Caco-2 (cell line): Measurements from ENCODE around the gene FBXO24. TPM values are rescaled to one million over a fixed set of nuclear protein-coding genes. Genes with fewer than 3 reads are reported as not detected.

Source experiments
- BruUV-seq: library from RNA; stranded (reverse); fragments of 400-500 nt; replicated peaks from 2 replicates; lab custom pipeline; 2021; lab: Mats Ljungman, UMichigan
- CTCF ChIA-PET: fragments of 300-600 bp; sonication (Branson Sonifier 250); formaldehyde crosslinking; loops from one replicate; lab custom pipeline; 2022; ENCODE audit warnings: antibody characterized with exemption; lab: Charles Lee
- POLR2A ChIA-PET: fragments of 300-600 bp; sonication (Branson Sonifier 250); formaldehyde crosslinking; loops from one replicate; lab custom pipeline; 2022; ENCODE audit warnings: antibody characterized with exemption; lab: Charles Lee
- DNase-seq, 2 experiments: peaks; one replicate each; pipeline versions ENCODE4 v3.0.0 to v3.0.0-alpha.2; 2020 to 2022
- H3K27me3 ChIP-seq: replicated peaks from 2 replicates; pipeline ENCODE4 v1.6.0; 2011; ENCODE audit warnings: low read length; ENCODE audit not compliant: control insufficient read depth, insufficient read depth
- H3K36me3 ChIP-seq: 2 replicates; pipeline ENCODE4 v1.5.1; 2011; ENCODE audit warnings: low read length; ENCODE audit not compliant: control insufficient read depth, insufficient read depth
- H3K4me1 ChIP-seq: fragments of 250-450 bp; sonication (Bioruptor Pico); 2 replicates; pipeline ENCODE4 v1.5.1; 2020; ENCODE audit warnings: mild to moderate bottlenecking
- H3K4me3 ChIP-seq: 2 replicates; pipeline ENCODE4 v1.5.1; 2011; ENCODE audit warnings: low read depth, mild to moderate bottlenecking, control low read depth, low read length
- H3K9me3 ChIP-seq: fragments of 250-450 bp; sonication (Bioruptor Pico); 2 replicates; pipeline ENCODE4 v1.5.1; 2020; ENCODE audit warnings: mild to moderate bottlenecking, moderate library complexity
- H3K27ac Mint-ChIP-seq: one replicate; pipeline ENCODE4 v1.8.0; 2022; ENCODE audit warnings: mixed read lengths; ENCODE audit not compliant: unreplicated experiment
- H3K27me3 Mint-ChIP-seq: one replicate; pipeline ENCODE4 v1.8.0; 2022; ENCODE audit warnings: mixed read lengths; ENCODE audit not compliant: insufficient read depth, unreplicated experiment
- H3K36me3 Mint-ChIP-seq: one replicate; pipeline ENCODE4 v1.8.0; 2022; ENCODE audit warnings: mild to moderate bottlenecking, mixed read lengths; ENCODE audit not compliant: insufficient read depth, unreplicated experiment
- H3K4me1 Mint-ChIP-seq: one replicate; pipeline ENCODE4 v1.8.0; 2022; ENCODE audit warnings: low read depth, mixed read lengths; ENCODE audit not compliant: unreplicated experiment
- H3K4me3 Mint-ChIP-seq: one replicate; pipeline ENCODE4 v1.8.0; 2022; ENCODE audit warnings: mild to moderate bottlenecking, moderate library complexity, mixed read lengths; ENCODE audit not compliant: unreplicated experiment
- H3K9me3 Mint-ChIP-seq: one replicate; pipeline ENCODE4 v1.8.0; 2022; ENCODE audit warnings: mixed read lengths; ENCODE audit not compliant: unreplicated experiment
- CTCF ChIP-seq, 2 experiments: fragments of 200-600 bp in 1 of 2; IDR thresholded peaks; 1 replicate in 1 of 2; 2 replicates in 1 of 2; pipeline versions ENCODE4 v1.5.1 to v1.8.0; 2011 to 2022; ENCODE audit warnings: antibody characterized with exemption in 1 of 2, control low read depth in 1 of 2, inconsistent platforms in 1 of 2, low read depth in 1 of 2, low read length in 1 of 2, mild to moderate bottlenecking in 1 of 2, moderate library complexity in 1 of 2; ENCODE audit not compliant: insufficient read depth in 1 of 2, severe bottlenecking in 1 of 2, unreplicated experiment in 1 of 2
- intact Hi-C: fragments of 100-400 bp; cut with micrococcal nuclease; formaldehyde crosslinking; loops from one replicate; pipeline ENCODE4 v1.10.0; 2022; ENCODE audit not compliant: unreplicated experiment
- total RNA-seq: library from RNA; stranded (reverse); gene quantifications from 2 replicates; pipeline ENCODE4 v1.2.3, GENCODE V29; 2022

FBXO24 gene
- total RNA-seq, 1 experiment from 2014 or later = 1.5 TPM

GRCh38 chr7:100629117-100629716 lies 43.1 kb downstream of the FBXO24 start:
- H3K4me3 Mint-ChIP-seq = no peak overlapping the region

GRCh38 chr7:100630066-100630465 lies 43.9 kb downstream of the FBXO24 start:
- POLR2A ChIA-PET = no interaction called here

More at GRCh38 chr7:100629117-100629716, 43.1 kb downstream of the FBXO24 start:
- no peak overlapping the region for H3K4me3 ChIP-seq
- H3K4me1 Mint-ChIP-seq = no peaks in the 10 kb centered on the region
- POLR2A ChIA-PET = interaction anchor here (0.6 to 0.7 kb wide), 2 partner anchors 17 to 22 kb away, joined by 4 to 5 read pairs; partner anchors contain the start of gene MOSPD3
- CTCF ChIA-PET = interaction anchor here (0.6 to 1.9 kb wide), 7 partner anchors 15 to 145 kb away, joined by 3 to 5 read pairs (median 4); partner anchors contain the start of genes FBXO24, GNB2, MOSPD3 and POP7
- peaks cover 20% of the 10 kb centered on the region for H3K36me3 Mint-ChIP-seq
- no TSS peak for BruUV-seq
- no peaks in the 10 kb centered on the region for H3K4me1 ChIP-seq
- TF ChIP-seq CTCF (IDR thresholded peaks at IDR 0.05; ENCODE audit: insufficient read depth in 1 of 2, low read depth in 1 of 2, low read length in 1 of 2, severe bottlenecking in 1 of 2, unreplicated experiment in 1 of 2) = peak; percentile 53 to 59
- H3K27me3 ChIP-seq = no peaks in the 10 kb centered on the region
- peak in 1 of 2 experiments; percentile 74 for DNase-seq
- intact Hi-C loops = no loop called here
- no peaks in the 10 kb centered on the region for H3K9me3 Mint-ChIP-seq
- no peak overlapping the region for H3K27ac Mint-ChIP-seq
- H3K27me3 Mint-ChIP-seq = no peaks in the 10 kb centered on the region
- H3K36me3 ChIP-seq = no peaks in the 10 kb centered on the region
- H3K9me3 ChIP-seq = no peaks in the 10 kb centered on the region

More at GRCh38 chr7:100630066-100630465, 43.9 kb downstream of the FBXO24 start:
- DNase-seq = no peak
- intact Hi-C loops = loop anchor here (5.0 kb wide), 1 partner anchor 62 kb away; the partner anchor contains the start of gene GIGYF1
- Mint-ChIP-seq H3K4me3 (no peak overlapping the region), H3K4me1 (no peaks in the 10 kb centered on the region), H3K27ac (no peak overlapping the region), H3K9me3 (no peaks in the 10 kb centered on the region), H3K36me3 (peaks cover 21% of the 10 kb centered on the region), H3K27me3 (no peaks in the 10 kb centered on the region)
- Histone ChIP-seq H3K4me1 (no peaks in the 10 kb centered on the region), H3K9me3 (no peaks in the 10 kb centered on the region), H3K36me3 (no peaks in the 10 kb centered on the region), H3K4me3 (no peak overlapping the region), H3K27me3 (no peaks in the 10 kb centered on the region)
- no peak for TF ChIP-seq CTCF (IDR thresholded peaks at IDR 0.05; ENCODE audit: insufficient read depth in 1 of 2, low read depth in 1 of 2, low read length in 1 of 2, severe bottlenecking in 1 of 2, unreplicated experiment in 1 of 2)
- BruUV-seq = no TSS peak
- CTCF ChIA-PET = interaction anchor here (0.6 to 1.9 kb wide), 5 partner anchors 13 to 144 kb away, joined by 3 to 5 read pairs (median 4); partner anchors contain the start of genes GNB2 and MOSPD3
